ENCODE data around the gene ZNF106. TPM values are rescaled to one million over a fixed set of nuclear protein-coding genes. Genes with fewer than 3 reads are reported as not detected.

Gene ZNF106
- total RNA-seq, 1 experiment from 2014 or later = 28.5 TPM

DNA sequence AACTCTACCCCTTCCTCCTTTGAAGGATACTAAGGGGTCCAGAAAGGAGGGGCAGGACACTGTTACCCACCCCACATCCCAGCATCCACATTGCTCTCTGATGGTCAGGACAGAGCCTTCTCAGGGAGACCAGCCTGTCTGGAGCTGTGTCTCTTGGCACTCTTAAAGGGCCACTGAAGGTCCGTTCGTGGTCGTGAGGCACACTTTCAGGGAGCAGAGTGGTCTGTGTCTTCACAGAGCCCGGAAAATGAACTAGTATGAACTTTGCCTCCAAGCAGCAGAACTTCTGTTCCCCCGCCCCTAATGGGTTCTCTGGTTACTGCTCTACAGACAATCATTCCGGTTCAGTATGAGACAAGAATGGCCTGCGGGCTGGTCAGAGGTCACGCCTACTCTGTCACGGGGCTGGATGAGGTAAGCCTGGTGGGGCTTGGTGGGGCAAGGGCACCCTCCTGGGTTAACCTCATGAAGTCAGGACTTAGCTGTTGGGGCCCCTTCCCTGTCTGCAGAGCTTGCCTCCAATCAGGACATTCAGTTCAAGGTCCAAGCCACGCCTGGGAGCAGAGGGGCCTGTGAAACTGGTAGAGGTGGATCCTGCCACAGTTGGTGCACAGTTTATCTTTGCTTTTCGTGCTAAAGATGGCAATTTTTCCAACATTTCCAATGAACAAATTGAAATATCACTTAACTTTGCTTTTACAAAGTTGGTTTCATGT is 98.5 kb downstream of the ZNF106 start:
- H2AFZ ChIP-seq (ENCODE audit: low read depth, low read length, poor library complexity, severe bottlenecking) = no peak overlapping the region
- intact Hi-C loops (cut with micrococcal nuclease) = no loop called here
- RAD21 ChIA-PET (ENCODE audit: low non-redundant PET in 1 of 2, low total read pairs in 2 of 2, uncharacterized antibody in 2 of 2, unreplicated experiment in 2 of 2) = no interaction called here
- no peak overlapping the region for H3K4me2 ChIP-seq (ENCODE audit: low read length)
- H3K9me3 ChIP-seq (ENCODE audit: control insufficient read depth in 1 of 2, insufficient read depth in 1 of 2, low read depth in 1 of 2, low read length in 2 of 2) = no peaks in the 10 kb centered on the region
- no peaks in the 10 kb centered on the region for H4K20me1 ChIP-seq (ENCODE audit: insufficient read depth)
- H3K9me2 ChIP-seq (ENCODE audit: insufficient read depth) = no peaks in the 10 kb centered on the region
- no peaks in the 10 kb centered on the region for H3K4me1 ChIP-seq (ENCODE audit: control insufficient read depth in 1 of 2, insufficient read depth in 2 of 2, low read length in 2 of 2)
- POLR2A ChIA-PET = interaction anchor here (1.7 kb wide), 1 partner anchor 9 kb away, joined by 6 read pairs; no protein-coding TSS in a partner anchor
- no peaks in the 10 kb centered on the region for H3K27me3 ChIP-seq (ENCODE audit: insufficient read depth, low read length)
- H3K79me2 ChIP-seq (ENCODE audit: insufficient read depth, low read length) = no peaks in the 10 kb centered on the region
- CTCF ChIA-PET = interaction anchor here (1.2 kb wide), 1 partner anchor 8 kb away, joined by 4 read pairs; no protein-coding TSS in a partner anchor
- BruUV-seq (replicated peaks) = no TSS peak
- H3K4me3 ChIP-seq (replicated peaks in 1 of 2; ENCODE audit: low read depth in 1 of 2, low read length in 2 of 2) = no peak overlapping the region
- H3K9ac ChIP-seq (ENCODE audit: low read length) = no peak overlapping the region
- no peak for ATAC-seq
- no peak for DNase-seq (ENCODE audit: low read depth, low spot score)
- H3K36me3 ChIP-seq (ENCODE audit: control insufficient read depth in 1 of 2, insufficient read depth in 2 of 2, low read length in 2 of 2) = no peaks in the 10 kb centered on the region
- TF ChIP-seq SRF (IDR thresholded peaks at IDR 0.05; ENCODE audit: low read depth) = no peak
- no peak for TF ChIP-seq EGR1 (IDR thresholded peaks at IDR 0.05; ENCODE audit: low read depth)
- no peak for TF ChIP-seq ZNF274 (IDR thresholded peaks at IDR 0.05; ENCODE audit: low read depth, low read length)
- no peak for TF ChIP-seq ZFX (IDR thresholded peaks at IDR 0.05)
- TF ChIP-seq ELF1 (IDR thresholded peaks at IDR 0.05; ENCODE audit: borderline replicate concordance, low read depth) = no peak
- TF ChIP-seq, protein P1, sequence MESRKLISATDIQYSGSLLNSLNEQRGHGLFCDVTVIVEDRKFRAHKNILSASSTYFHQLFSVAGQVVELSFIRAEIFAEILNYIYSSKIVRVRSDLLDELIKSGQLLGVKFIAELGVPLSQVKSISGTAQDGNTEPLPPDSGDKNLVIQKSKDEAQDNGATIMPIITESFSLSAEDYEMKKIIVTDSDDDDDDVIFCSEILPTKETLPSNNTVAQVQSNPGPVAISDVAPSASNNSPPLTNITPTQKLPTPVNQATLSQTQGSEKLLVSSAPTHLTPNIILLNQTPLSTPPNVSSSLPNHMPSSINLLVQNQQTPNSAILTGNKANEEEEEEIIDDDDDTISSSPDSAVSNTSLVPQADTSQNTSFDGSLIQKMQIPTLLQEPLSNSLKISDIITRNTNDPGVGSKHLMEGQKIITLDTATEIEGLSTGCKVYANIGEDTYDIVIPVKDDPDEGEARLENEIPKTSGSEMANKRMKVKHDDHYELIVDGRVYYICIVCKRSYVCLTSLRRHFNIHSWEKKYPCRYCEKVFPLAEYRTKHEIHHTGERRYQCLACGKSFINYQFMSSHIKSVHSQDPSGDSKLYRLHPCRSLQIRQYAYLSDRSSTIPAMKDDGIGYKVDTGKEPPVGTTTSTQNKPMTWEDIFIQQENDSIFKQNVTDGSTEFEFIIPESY (IDR thresholded peaks at IDR 0.05; ENCODE audit: extremely low read depth, insufficient replicate concordance, low read length) = no peak
- no peak for TF ChIP-seq CEBPB (IDR thresholded peaks at IDR 0.05; ENCODE audit: low read depth)
- TF ChIP-seq YY1 (IDR thresholded peaks at IDR 0.05; ENCODE audit: extremely low read depth, insufficient replicate concordance, low read depth, low read length) = no peak
- no peak for TF ChIP-seq POLR2AphosphoS5 (IDR thresholded peaks at IDR 0.05; ENCODE audit: low read depth, low read length)
- no peak for TF ChIP-seq RAD21 (IDR thresholded peaks at IDR 0.05; ENCODE audit: low read depth)
- TF ChIP-seq, protein P2, sequence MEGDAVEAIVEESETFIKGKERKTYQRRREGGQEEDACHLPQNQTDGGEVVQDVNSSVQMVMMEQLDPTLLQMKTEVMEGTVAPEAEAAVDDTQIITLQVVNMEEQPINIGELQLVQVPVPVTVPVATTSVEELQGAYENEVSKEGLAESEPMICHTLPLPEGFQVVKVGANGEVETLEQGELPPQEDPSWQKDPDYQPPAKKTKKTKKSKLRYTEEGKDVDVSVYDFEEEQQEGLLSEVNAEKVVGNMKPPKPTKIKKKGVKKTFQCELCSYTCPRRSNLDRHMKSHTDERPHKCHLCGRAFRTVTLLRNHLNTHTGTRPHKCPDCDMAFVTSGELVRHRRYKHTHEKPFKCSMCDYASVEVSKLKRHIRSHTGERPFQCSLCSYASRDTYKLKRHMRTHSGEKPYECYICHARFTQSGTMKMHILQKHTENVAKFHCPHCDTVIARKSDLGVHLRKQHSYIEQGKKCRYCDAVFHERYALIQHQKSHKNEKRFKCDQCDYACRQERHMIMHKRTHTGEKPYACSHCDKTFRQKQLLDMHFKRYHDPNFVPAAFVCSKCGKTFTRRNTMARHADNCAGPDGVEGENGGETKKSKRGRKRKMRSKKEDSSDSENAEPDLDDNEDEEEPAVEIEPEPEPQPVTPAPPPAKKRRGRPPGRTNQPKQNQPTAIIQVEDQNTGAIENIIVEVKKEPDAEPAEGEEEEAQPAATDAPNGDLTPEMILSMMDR (IDR thresholded peaks at IDR 0.05 in 2 of 3, conservative IDR thresholded peaks at IDR 0.05 in 1 of 3; ENCODE audit: borderline replicate concordance in 1 of 3, insufficient read depth in 1 of 3, low read depth in 2 of 3, low read length in 2 of 3) = no peak
- TF ChIP-seq CBX3 (IDR thresholded peaks at IDR 0.05; ENCODE audit: low read depth) = no peak
- no peak overlapping the region for H3K27ac ChIP-seq (ENCODE audit: low read depth, low read length)
